Neural cell (in vitro differentiated cells): ENCODE measurements around the gene TRIM63.

ENCODE experiments used
- EZH2 ChIP-seq: fragments of 200-600, 300-800 bp; shearing (Covaris generic), sonication (generic); IDR thresholded peaks from 2 replicates; pipeline ENCODE4 v1.6.1; 2014; ENCODE audit warnings: antibody characterized with exemption, low read length, borderline replicate concordance, mild to moderate bottlenecking; ENCODE audit not compliant: insufficient read depth, poor library complexity, severe bottlenecking
- MXI1 ChIP-seq: fragments of 450-650 bp; conservative IDR thresholded peaks from 2 replicates; pipeline ENCODE4 v1.6.1; 2014; ENCODE audit warnings: antibody characterized with exemption, mild to moderate bottlenecking; ENCODE audit not compliant: poor library complexity, severe bottlenecking
- POLR2AphosphoS5 ChIP-seq: IDR thresholded peaks from 2 replicates; pipeline ENCODE4 v1.6.1; 2012
- RAD21 ChIP-seq: fragments of 450-650 bp; conservative IDR thresholded peaks from 2 replicates; pipeline ENCODE4 v1.6.1; 2014; ENCODE audit warnings: antibody characterized with exemption, mild to moderate bottlenecking, moderate library complexity
- TAF1 ChIP-seq: IDR thresholded peaks from 2 replicates; pipeline ENCODE4 v1.6.1; 2012; ENCODE audit warnings: low read depth
- TF ChIP-seq, protein P1 (sequence below): fragments of 450-650 bp; IDR thresholded peaks from 2 replicates; pipeline ENCODE4 v1.5.1; 2014; ENCODE audit warnings: antibody characterized with exemption, mild to moderate bottlenecking, moderate library complexity; ENCODE audit not compliant: poor library complexity, severe bottlenecking
- TF ChIP-seq, protein P2 (sequence below): IDR thresholded peaks from 2 replicates; pipeline ENCODE4 v1.6.1; 2012; ENCODE audit warnings: borderline replicate concordance

DNA sequence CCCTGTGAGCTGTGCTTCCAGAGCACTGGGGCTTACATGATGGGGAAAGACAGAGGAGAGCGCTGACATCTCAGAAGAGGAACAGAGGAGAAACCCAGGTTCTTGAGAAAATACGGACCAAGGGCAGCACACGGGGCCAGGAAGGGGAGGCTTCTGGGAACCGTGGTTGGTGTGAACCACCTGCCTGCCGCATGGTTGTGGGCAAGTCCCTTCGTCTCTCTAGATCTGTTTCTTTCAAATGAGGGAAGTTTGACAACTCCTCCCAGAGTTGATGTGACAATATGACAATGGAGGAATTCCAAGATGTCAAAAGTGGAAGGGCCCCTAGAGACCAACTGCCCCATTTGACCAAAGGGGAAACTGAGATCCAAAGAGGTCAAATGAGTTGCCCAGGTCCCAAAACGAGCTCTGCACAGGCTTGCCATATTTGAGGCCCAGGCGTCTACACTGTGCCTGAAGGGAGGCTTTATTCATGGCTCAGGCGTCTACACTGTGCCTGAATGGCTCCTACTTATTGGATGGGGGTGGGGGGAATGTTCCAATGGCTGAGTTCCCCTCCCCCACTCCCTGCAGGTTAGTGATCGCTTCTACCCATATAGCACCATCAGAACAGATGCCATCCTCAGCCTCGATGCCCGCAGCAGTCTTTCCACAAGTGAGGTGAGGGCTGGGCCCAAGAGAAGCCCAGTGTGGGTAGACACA is 34.6 kb downstream of the TRIM63 start:
- TF ChIP-seq, protein P1, sequence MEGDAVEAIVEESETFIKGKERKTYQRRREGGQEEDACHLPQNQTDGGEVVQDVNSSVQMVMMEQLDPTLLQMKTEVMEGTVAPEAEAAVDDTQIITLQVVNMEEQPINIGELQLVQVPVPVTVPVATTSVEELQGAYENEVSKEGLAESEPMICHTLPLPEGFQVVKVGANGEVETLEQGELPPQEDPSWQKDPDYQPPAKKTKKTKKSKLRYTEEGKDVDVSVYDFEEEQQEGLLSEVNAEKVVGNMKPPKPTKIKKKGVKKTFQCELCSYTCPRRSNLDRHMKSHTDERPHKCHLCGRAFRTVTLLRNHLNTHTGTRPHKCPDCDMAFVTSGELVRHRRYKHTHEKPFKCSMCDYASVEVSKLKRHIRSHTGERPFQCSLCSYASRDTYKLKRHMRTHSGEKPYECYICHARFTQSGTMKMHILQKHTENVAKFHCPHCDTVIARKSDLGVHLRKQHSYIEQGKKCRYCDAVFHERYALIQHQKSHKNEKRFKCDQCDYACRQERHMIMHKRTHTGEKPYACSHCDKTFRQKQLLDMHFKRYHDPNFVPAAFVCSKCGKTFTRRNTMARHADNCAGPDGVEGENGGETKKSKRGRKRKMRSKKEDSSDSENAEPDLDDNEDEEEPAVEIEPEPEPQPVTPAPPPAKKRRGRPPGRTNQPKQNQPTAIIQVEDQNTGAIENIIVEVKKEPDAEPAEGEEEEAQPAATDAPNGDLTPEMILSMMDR = no peak
- TF ChIP-seq TAF1 (no peak), POLR2AphosphoS5 (no peak), MXI1 (no peak), EZH2 (no peak), RAD21 (no peak)
- TF ChIP-seq, protein P2, sequence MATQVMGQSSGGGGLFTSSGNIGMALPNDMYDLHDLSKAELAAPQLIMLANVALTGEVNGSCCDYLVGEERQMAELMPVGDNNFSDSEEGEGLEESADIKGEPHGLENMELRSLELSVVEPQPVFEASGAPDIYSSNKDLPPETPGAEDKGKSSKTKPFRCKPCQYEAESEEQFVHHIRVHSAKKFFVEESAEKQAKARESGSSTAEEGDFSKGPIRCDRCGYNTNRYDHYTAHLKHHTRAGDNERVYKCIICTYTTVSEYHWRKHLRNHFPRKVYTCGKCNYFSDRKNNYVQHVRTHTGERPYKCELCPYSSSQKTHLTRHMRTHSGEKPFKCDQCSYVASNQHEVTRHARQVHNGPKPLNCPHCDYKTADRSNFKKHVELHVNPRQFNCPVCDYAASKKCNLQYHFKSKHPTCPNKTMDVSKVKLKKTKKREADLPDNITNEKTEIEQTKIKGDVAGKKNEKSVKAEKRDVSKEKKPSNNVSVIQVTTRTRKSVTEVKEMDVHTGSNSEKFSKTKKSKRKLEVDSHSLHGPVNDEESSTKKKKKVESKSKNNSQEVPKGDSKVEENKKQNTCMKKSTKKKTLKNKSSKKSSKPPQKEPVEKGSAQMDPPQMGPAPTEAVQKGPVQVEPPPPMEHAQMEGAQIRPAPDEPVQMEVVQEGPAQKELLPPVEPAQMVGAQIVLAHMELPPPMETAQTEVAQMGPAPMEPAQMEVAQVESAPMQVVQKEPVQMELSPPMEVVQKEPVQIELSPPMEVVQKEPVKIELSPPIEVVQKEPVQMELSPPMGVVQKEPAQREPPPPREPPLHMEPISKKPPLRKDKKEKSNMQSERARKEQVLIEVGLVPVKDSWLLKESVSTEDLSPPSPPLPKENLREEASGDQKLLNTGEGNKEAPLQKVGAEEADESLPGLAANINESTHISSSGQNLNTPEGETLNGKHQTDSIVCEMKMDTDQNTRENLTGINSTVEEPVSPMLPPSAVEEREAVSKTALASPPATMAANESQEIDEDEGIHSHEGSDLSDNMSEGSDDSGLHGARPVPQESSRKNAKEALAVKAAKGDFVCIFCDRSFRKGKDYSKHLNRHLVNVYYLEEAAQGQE = no peak
